T-helper 1 cell (primary cell): ENCODE data around the gene LTB.
A peak's percentile ranks its signal among the peaks of the same experiment; 100 is the strongest.

Source experiments
- DNase-seq, 5 donors: peaks; one replicate each; pipeline ENCODE4 v3.0.0-alpha.2; 2012 to 2020

Gene LTB

GRCh38 chr6:31546958-31547726 lies 35.1 kb downstream of the LTB start, which contains the start of gene NFKBIL1:
TSS of gene NFKBIL1 (plus strand) at chr6:31547608. CDS start at chr6:31547695, 87 bp downstream.
- DNase-seq, result peak; percentile 75 to 96 (median 83)

GRCh38 chr6:31546339-31546957 lies 35.8 kb downstream of the LTB start, which contains the start of gene ATP6V1G2:
TSS of gene ATP6V1G2 (minus strand) at chr6:31546608. CDS start at chr6:31546559, 49 bp downstream.
- peak; percentile 57 to 90 (median 73) for DNase-seq

GRCh38 chr6:31545291-31545690 lies 36.9 kb downstream of the LTB start:
- DNase-seq, result no peak

GRCh38 chr6:31544676-31545075 lies 37.5 kb downstream of the LTB start:
- no peak for DNase-seq

- no peak for DNase-seq
Observed at GRCh38 chr6:31543639-31544038, 38.6 kb downstream of the LTB start.

GRCh38 chr6:31541658-31542521 lies 40.3 kb downstream of the LTB start, which contains the start of gene DDX39B:
TSS of gene DDX39B (minus strand) at chr6:31542003. CDS start at chr6:31540532, 1,471 bp downstream.
- peak; percentile 87 to 98 (median 92) for DNase-seq

GRCh38 chr6:31541059-31541657 lies 41.1 kb downstream of the LTB start:
- DNase-seq, result peak; percentile 59 to 77 (median 66)

- no peak for DNase-seq
Observed at GRCh38 chr6:31540640-31541039, 41.6 kb downstream of the LTB start.

- no peak for DNase-seq
Observed at GRCh38 chr6:31538805-31539400, 43.3 kb downstream of the LTB start.

GRCh38 chr6:31535538-31536324 lies 46.5 kb downstream of the LTB start:
- DNase-seq, result no peak

- DNase-seq, result no peak
Observed at GRCh38 chr6:31534521-31535040, 47.6 kb downstream of the LTB start.

- DNase-seq, result no peak
Observed at GRCh38 chr6:31534011-31534410, 48.2 kb downstream of the LTB start.

GRCh38 chr6:31533455-31533841 lies 48.8 kb downstream of the LTB start:
- no peak for DNase-seq

GRCh38 chr6:31532644-31533454 lies 49.4 kb downstream of the LTB start:
- no peak for DNase-seq

GRCh38 chr6:31531771-31532643 lies 50.2 kb downstream of the LTB start:
- no peak for DNase-seq

GRCh38 chr6:31531162-31531561 lies 51.1 kb downstream of the LTB start:
- DNase-seq, result no peak

GRCh38 chr6:31530659-31531058 lies 51.6 kb downstream of the LTB start:
- no peak for DNase-seq
